GM23338 (cell line): Measurements from ENCODE around the gene XPNPEP1.

Experiments
- EZH2 ChIP-seq: fragments of 200-600 bp; sonication (generic); IDR thresholded peaks from one replicate; pipeline ENCODE4 v1.8.0; 2017; ENCODE audit warnings: antibody characterized with exemption, mild to moderate bottlenecking, low read depth; ENCODE audit not compliant: unreplicated experiment
- POLR2AphosphoS5 ChIP-seq: IDR thresholded peaks from 2 replicates; pipeline ENCODE4 v1.6.1; 2016; ENCODE audit warnings: antibody characterized with exemption, low read depth
- TF ChIP-seq, protein P1 (sequence below), 2 experiments: fragments of 200-600 bp in 1 of 2; sonication (generic) in 1 of 2; conservative IDR thresholded peaks; 2 replicates each; pipeline versions ENCODE4 v1.5.1 to v1.6.1; 2016 to 2017; ENCODE audit warnings: antibody characterized with exemption in 2 of 2, low read depth in 2 of 2, mild to moderate bottlenecking in 2 of 2, moderate library complexity in 1 of 2
- TF ChIP-seq, protein P2 (sequence below): IDR thresholded peaks from one replicate; pipeline ENCODE4 v1.6.1; 2018; ENCODE audit warnings: antibody characterized with exemption; ENCODE audit not compliant: unreplicated experiment

DNA sequence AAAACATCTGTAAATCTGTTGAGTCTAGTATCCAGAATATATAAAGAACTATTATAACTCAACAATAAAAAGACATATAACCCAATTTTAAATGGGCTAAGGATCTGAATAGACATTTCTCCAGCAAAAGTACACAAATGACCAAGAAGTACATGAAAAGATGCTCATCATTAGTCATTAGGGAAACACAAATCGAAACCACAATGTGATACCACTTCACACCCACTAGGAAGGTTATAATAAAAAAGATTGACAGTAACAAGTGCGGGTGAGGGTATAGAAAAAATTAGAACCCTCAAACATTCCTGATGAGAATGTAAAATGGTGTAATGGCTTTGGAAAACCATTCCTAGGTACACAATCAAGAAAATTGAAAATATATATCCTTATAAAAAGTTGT, 4.1 kb downstream of the XPNPEP1 start:
- TF ChIP-seq, protein P1, sequence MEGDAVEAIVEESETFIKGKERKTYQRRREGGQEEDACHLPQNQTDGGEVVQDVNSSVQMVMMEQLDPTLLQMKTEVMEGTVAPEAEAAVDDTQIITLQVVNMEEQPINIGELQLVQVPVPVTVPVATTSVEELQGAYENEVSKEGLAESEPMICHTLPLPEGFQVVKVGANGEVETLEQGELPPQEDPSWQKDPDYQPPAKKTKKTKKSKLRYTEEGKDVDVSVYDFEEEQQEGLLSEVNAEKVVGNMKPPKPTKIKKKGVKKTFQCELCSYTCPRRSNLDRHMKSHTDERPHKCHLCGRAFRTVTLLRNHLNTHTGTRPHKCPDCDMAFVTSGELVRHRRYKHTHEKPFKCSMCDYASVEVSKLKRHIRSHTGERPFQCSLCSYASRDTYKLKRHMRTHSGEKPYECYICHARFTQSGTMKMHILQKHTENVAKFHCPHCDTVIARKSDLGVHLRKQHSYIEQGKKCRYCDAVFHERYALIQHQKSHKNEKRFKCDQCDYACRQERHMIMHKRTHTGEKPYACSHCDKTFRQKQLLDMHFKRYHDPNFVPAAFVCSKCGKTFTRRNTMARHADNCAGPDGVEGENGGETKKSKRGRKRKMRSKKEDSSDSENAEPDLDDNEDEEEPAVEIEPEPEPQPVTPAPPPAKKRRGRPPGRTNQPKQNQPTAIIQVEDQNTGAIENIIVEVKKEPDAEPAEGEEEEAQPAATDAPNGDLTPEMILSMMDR (conservative IDR thresholded peaks at IDR 0.05; ENCODE audit: low read depth in 2 of 2) = no peak
- TF ChIP-seq POLR2AphosphoS5 (no peak), EZH2 (no peak)
- TF ChIP-seq, protein P2, sequence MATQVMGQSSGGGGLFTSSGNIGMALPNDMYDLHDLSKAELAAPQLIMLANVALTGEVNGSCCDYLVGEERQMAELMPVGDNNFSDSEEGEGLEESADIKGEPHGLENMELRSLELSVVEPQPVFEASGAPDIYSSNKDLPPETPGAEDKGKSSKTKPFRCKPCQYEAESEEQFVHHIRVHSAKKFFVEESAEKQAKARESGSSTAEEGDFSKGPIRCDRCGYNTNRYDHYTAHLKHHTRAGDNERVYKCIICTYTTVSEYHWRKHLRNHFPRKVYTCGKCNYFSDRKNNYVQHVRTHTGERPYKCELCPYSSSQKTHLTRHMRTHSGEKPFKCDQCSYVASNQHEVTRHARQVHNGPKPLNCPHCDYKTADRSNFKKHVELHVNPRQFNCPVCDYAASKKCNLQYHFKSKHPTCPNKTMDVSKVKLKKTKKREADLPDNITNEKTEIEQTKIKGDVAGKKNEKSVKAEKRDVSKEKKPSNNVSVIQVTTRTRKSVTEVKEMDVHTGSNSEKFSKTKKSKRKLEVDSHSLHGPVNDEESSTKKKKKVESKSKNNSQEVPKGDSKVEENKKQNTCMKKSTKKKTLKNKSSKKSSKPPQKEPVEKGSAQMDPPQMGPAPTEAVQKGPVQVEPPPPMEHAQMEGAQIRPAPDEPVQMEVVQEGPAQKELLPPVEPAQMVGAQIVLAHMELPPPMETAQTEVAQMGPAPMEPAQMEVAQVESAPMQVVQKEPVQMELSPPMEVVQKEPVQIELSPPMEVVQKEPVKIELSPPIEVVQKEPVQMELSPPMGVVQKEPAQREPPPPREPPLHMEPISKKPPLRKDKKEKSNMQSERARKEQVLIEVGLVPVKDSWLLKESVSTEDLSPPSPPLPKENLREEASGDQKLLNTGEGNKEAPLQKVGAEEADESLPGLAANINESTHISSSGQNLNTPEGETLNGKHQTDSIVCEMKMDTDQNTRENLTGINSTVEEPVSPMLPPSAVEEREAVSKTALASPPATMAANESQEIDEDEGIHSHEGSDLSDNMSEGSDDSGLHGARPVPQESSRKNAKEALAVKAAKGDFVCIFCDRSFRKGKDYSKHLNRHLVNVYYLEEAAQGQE = no peak
